Liver (tissue), 9 donors: ENCODE results near the gene SLC25A39. TPM values are rescaled to one million over a fixed set of nuclear protein-coding genes. Genes with fewer than 3 reads are reported as not detected.

Experiments used
- DNase-seq: peaks from one replicate; pipeline ENCODE4 v3.0.0-alpha.2; 2017; ENCODE audit warnings: low spot score
- H3K27ac ChIP-seq, 2 donors: one replicate each; pipeline ENCODE4 v1.7.0; 2013; ENCODE audit warnings: inconsistent platforms in 2 of 2, low read length in 2 of 2, control low read depth in 1 of 2, low read depth in 1 of 2, mild to moderate bottlenecking in 1 of 2
- H3K27me3 ChIP-seq, 4 donors: one replicate each; pipeline versions ENCODE4 v1.6.1 to v1.7.0; 2013; ENCODE audit warnings: low read length in 3 of 4, inconsistent platforms in 1 of 4, mild to moderate bottlenecking in 1 of 4, moderate library complexity in 1 of 4; ENCODE audit not compliant: control insufficient read depth in 4 of 4, insufficient read depth in 4 of 4
- H3K36me3 ChIP-seq, 4 donors: one replicate each; pipeline versions ENCODE4 v1.6.1 to v1.7.0; 2013; ENCODE audit warnings: low read length in 3 of 4, mild to moderate bottlenecking in 3 of 4, low read depth in 1 of 4, moderate library complexity in 1 of 4; ENCODE audit not compliant: control insufficient read depth in 4 of 4, insufficient read depth in 3 of 4
- H3K4me1 ChIP-seq, 4 donors: one replicate each; pipeline versions ENCODE4 v1.6.1 to v1.7.0; 2013; ENCODE audit warnings: low read length in 3 of 4, mild to moderate bottlenecking in 3 of 4, moderate library complexity in 1 of 4; ENCODE audit not compliant: control insufficient read depth in 4 of 4, insufficient read depth in 4 of 4
- H3K4me3 ChIP-seq, 3 donors: one replicate each; pipeline versions ENCODE4 v1.6.1 to v1.7.0; 2013; ENCODE audit warnings: low read length in 3 of 3, control low read depth in 1 of 3, low read depth in 1 of 3, mild to moderate bottlenecking in 1 of 3
- H3K9ac ChIP-seq, 2 donors: one replicate each; pipeline ENCODE4 v1.7.0; 2013; ENCODE audit warnings: low read length in 2 of 2, mild to moderate bottlenecking in 2 of 2, moderate library complexity in 2 of 2, control low read depth in 1 of 2, low read depth in 1 of 2
- H3K9me3 ChIP-seq, 4 donors: one replicate each; pipeline versions ENCODE4 v1.6.1 to v1.7.0; 2013; ENCODE audit warnings: low read length in 3 of 4; ENCODE audit not compliant: control insufficient read depth in 4 of 4
- EGR1 ChIP-seq, 2 donors: IDR thresholded peaks; 2 replicates each; pipeline ENCODE4 v1.6.1; 2016 to 2018; ENCODE audit warnings: antibody characterized with exemption in 2 of 2, low read depth in 2 of 2
- FOXA1 ChIP-seq: IDR thresholded peaks from 2 replicates; pipeline ENCODE4 v1.6.1; 2016; ENCODE audit warnings: antibody characterized with exemption
- FOXA2 ChIP-seq: IDR thresholded peaks from 2 replicates; pipeline ENCODE4 v1.6.1; 2016; ENCODE audit warnings: antibody characterized with exemption
- GABPA ChIP-seq, 2 donors: IDR thresholded peaks in 1 of 2; conservative IDR thresholded peaks in 1 of 2; 2 replicates each; pipeline ENCODE4 v1.6.1; 2016; ENCODE audit warnings: antibody characterized with exemption in 2 of 2, mild to moderate bottlenecking in 1 of 2, moderate library complexity in 1 of 2
- HNF4G ChIP-seq: IDR thresholded peaks from 2 replicates; pipeline ENCODE4 v1.6.1; 2016; ENCODE audit warnings: antibody characterized with exemption
- JUND ChIP-seq, 2 donors: IDR thresholded peaks; 2 replicates each; pipeline ENCODE4 v1.6.1; 2016; ENCODE audit warnings: antibody characterized with exemption in 2 of 2
- MAX ChIP-seq: IDR thresholded peaks from 2 replicates; pipeline ENCODE4 v1.6.1; 2016; ENCODE audit warnings: antibody characterized with exemption
- NR2F2 ChIP-seq: IDR thresholded peaks from 2 replicates; pipeline ENCODE4 v1.6.1; 2016; ENCODE audit warnings: antibody characterized with exemption
- RAD21 ChIP-seq, 2 donors: IDR thresholded peaks; 2 replicates each; pipeline ENCODE4 v1.6.1; 2016; ENCODE audit warnings: antibody characterized with exemption in 2 of 2, mild to moderate bottlenecking in 2 of 2
- REST ChIP-seq: IDR thresholded peaks from 2 replicates; pipeline ENCODE4 v1.6.1; 2016; ENCODE audit warnings: antibody characterized with exemption, mild to moderate bottlenecking
- RXRA ChIP-seq, 2 donors: IDR thresholded peaks; 2 replicates each; pipeline ENCODE4 v1.6.1; 2017 to 2018; ENCODE audit warnings: antibody characterized with exemption in 2 of 2, mild to moderate bottlenecking in 1 of 2
- SP1 ChIP-seq: IDR thresholded peaks from 2 replicates; pipeline ENCODE4 v1.6.1; 2018; ENCODE audit warnings: antibody characterized with exemption, mild to moderate bottlenecking
- TAF1 ChIP-seq: conservative IDR thresholded peaks from 2 replicates; pipeline ENCODE4 v1.6.1; 2016; ENCODE audit warnings: antibody characterized with exemption, mild to moderate bottlenecking
- YY1 ChIP-seq: IDR thresholded peaks from 2 replicates; pipeline ENCODE4 v1.6.1; 2016; ENCODE audit warnings: antibody characterized with exemption, mild to moderate bottlenecking
- WGBS: extraction: QIAGEN DNeasy Blood & Tissue Kit; methylation state at CpG from one replicate; pipeline ENCODE4 v1.1.7; 2013; 5-methylcytosine and 5-hydroxymethylcytosine counted together
- polyA plus RNA-seq, 2 donors: library from polyadenylated mRNA; stranded (reverse) in 1 of 2; unstranded in 1 of 2; fragments of 200-250 nt in 1 of 2; fragments of >200 nt in 1 of 2; fragmentation: Nextera tagmentation in 1 of 2; extraction: Ambion mirVana in 1 of 2; gene quantifications; one replicate each; pipeline versions ENCODE4 v1.2.1 to v1.2.3, GENCODE V29; 2013 to 2015
- total RNA-seq, 2 donors: library from RNA; depleted of rRNA; stranded (reverse); fragments of >200 nt; gene quantifications; one replicate each; pipeline ENCODE4 v1.2.3, GENCODE V29; 2014
- TF ChIP-seq, protein P1 (sequence below): IDR thresholded peaks from 2 replicates; pipeline ENCODE4 v1.6.1; 2016; ENCODE audit warnings: antibody characterized with exemption
- TF ChIP-seq, protein P2 (sequence below): IDR thresholded peaks from 2 replicates; pipeline ENCODE4 v1.6.1; 2016; ENCODE audit warnings: antibody characterized with exemption
- TF ChIP-seq, protein P3 (sequence below): fragments of 150-350 bp; IDR thresholded peaks from 2 replicates; pipeline ENCODE4 v1.5.1; 2017; ENCODE audit warnings: improper control_type of control experiment, low read depth, low read length; ENCODE audit not compliant: missing input control
- donor health status: healthy.
- donor health status: healthy.
- donor health status: healthy.
- donor health status: healthy.
- donor health status: healthy.

The SLC25A39 gene
- total and polyA plus RNA-seq, 4 donors, result 62.0 to 395 (median 83.8) TPM

GRCh38 chr17:44355642-44356099, 31.0 kb upstream of the SLC25A39 start:
- peaks cover 0 to 5% (median 0%) of the 10 kb centered on the region in 4 donors for H3K4me1 ChIP-seq
- 89% methylated on average over 17 of the region's 17 CpGs for WGBS
- H3K9ac ChIP-seq, result no peak overlapping the region
- H3K9me3 ChIP-seq, result no peaks in the 10 kb centered on the region
- TF ChIP-seq FOXA2 (no peak), HNF4G (no peak), RAD21 (IDR thresholded peaks at IDR 0.05) (no peak), FOXA1 (no peak), RXRA (IDR thresholded peaks at IDR 0.05) (no peak), TAF1 (no peak), SP1 (no peak), NR2F2 (no peak), REST (no peak), GABPA (IDR thresholded peaks at IDR 0.05 in 1 of 2, conservative IDR thresholded peaks at IDR 0.05 in 1 of 2) (no peak), EGR1 (IDR thresholded peaks at IDR 0.05; ENCODE audit: low read depth in 2 of 2) (no peak), YY1 (no peak), JUND (IDR thresholded peaks at IDR 0.05) (no peak), MAX (no peak)
- TF ChIP-seq, protein P1, sequence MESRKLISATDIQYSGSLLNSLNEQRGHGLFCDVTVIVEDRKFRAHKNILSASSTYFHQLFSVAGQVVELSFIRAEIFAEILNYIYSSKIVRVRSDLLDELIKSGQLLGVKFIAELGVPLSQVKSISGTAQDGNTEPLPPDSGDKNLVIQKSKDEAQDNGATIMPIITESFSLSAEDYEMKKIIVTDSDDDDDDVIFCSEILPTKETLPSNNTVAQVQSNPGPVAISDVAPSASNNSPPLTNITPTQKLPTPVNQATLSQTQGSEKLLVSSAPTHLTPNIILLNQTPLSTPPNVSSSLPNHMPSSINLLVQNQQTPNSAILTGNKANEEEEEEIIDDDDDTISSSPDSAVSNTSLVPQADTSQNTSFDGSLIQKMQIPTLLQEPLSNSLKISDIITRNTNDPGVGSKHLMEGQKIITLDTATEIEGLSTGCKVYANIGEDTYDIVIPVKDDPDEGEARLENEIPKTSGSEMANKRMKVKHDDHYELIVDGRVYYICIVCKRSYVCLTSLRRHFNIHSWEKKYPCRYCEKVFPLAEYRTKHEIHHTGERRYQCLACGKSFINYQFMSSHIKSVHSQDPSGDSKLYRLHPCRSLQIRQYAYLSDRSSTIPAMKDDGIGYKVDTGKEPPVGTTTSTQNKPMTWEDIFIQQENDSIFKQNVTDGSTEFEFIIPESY, result no peak
- TF ChIP-seq, protein P2, sequence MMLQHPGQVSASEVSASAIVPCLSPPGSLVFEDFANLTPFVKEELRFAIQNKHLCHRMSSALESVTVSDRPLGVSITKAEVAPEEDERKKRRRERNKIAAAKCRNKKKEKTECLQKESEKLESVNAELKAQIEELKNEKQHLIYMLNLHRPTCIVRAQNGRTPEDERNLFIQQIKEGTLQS, result no peak
- TF ChIP-seq, protein P3, sequence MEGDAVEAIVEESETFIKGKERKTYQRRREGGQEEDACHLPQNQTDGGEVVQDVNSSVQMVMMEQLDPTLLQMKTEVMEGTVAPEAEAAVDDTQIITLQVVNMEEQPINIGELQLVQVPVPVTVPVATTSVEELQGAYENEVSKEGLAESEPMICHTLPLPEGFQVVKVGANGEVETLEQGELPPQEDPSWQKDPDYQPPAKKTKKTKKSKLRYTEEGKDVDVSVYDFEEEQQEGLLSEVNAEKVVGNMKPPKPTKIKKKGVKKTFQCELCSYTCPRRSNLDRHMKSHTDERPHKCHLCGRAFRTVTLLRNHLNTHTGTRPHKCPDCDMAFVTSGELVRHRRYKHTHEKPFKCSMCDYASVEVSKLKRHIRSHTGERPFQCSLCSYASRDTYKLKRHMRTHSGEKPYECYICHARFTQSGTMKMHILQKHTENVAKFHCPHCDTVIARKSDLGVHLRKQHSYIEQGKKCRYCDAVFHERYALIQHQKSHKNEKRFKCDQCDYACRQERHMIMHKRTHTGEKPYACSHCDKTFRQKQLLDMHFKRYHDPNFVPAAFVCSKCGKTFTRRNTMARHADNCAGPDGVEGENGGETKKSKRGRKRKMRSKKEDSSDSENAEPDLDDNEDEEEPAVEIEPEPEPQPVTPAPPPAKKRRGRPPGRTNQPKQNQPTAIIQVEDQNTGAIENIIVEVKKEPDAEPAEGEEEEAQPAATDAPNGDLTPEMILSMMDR, result no peak
- DNase-seq, result no peak
- peaks cover 4 to 23% (median 12%) of the 10 kb centered on the region in 4 donors for H3K36me3 ChIP-seq
- no peak overlapping the region for H3K4me3 ChIP-seq
- H3K27me3 ChIP-seq, result no peaks in the 10 kb centered on the region
- H3K27ac ChIP-seq, result no peak overlapping the region
